HEK293 (cell line): ENCODE results near the gene SEC11C.

Experiments used
- CTCF ChIP-seq: fragments of 450-650 bp; formaldehyde crosslinking; IDR thresholded peaks from 2 replicates; pipeline ENCODE4 v1.5.1; 2016; ENCODE audit warnings: missing biosample characterization, missing genetic modification characterization
- IKZF3 ChIP-seq: fragments of 450-650 bp; IDR thresholded peaks from 2 replicates; pipeline ENCODE4 v1.5.0; 2018; ENCODE audit warnings: missing biosample characterization, mild to moderate bottlenecking, missing genetic modification characterization, moderate library complexity
- OSR2 ChIP-seq: fragments of 450-650 bp; formaldehyde crosslinking; IDR thresholded peaks from 2 replicates; pipeline ENCODE4 v1.5.1; 2016; ENCODE audit warnings: missing biosample characterization, missing genetic modification characterization
- ZBTB8A ChIP-seq: fragments of 450-650 bp; formaldehyde crosslinking; IDR thresholded peaks from 2 replicates; pipeline ENCODE4 v1.5.1; 2016; ENCODE audit warnings: missing biosample characterization, missing genetic modification characterization
- ZNF24 ChIP-seq: fragments of 450-650 bp; formaldehyde crosslinking; IDR thresholded peaks from 2 replicates; pipeline ENCODE4 v1.5.1; 2016; ENCODE audit warnings: missing biosample characterization, missing genetic modification characterization
- ZNF248 ChIP-seq: fragments of 450-650 bp; formaldehyde crosslinking; IDR thresholded peaks from 2 replicates; pipeline ENCODE4 v1.5.1; 2017; ENCODE audit warnings: missing biosample characterization, missing genetic modification characterization

- TF ChIP-seq OSR2 (tag by site-specific recombination), result no peak
- no peak for TF ChIP-seq CTCF (tag by site-specific recombination)
- TF ChIP-seq ZNF248 (tag by site-specific recombination), result no peak
- no peak for TF ChIP-seq IKZF3 (tag by site-specific recombination)
- no peak for TF ChIP-seq ZBTB8A (tag by site-specific recombination)
- TF ChIP-seq ZNF24, result no peak
Observed at GRCh38 chr18:59124370-59124704, 15.3 kb upstream of the SEC11C start.
